H9 (cell line): ENCODE measurements around the gene PDC. TPM values are rescaled to one million over a fixed set of nuclear protein-coding genes. Genes with fewer than 3 reads are reported as not detected.
"Not testable (repeated sequence)": the region's sequence is repeated elsewhere in the genome, so short reads cannot be mapped to it uniquely, and the experiment has no call there.

Source experiments
- DNase-seq: peaks from one replicate; pipeline ENCODE4 v3.0.0-alpha.2; 2017
- H2AFZ ChIP-seq: one replicate; pipeline ENCODE4 v1.6.1; 2013; ENCODE audit warnings: mild to moderate bottlenecking, low read length, control low read depth, moderate library complexity
- H2AK5ac ChIP-seq: 2 replicates; pipeline ENCODE4 v1.6.1; 2013; ENCODE audit warnings: low read length, control low read depth, mixed read lengths; ENCODE audit not compliant: insufficient read length
- H2BK120ac ChIP-seq: one replicate; pipeline ENCODE4 v1.6.1; 2013; ENCODE audit warnings: low read depth, mild to moderate bottlenecking, low read length, control low read depth, inconsistent platforms; ENCODE audit not compliant: poor library complexity, severe bottlenecking
- H2BK12ac ChIP-seq: 2 replicates; pipeline ENCODE4 v1.6.1; 2013; ENCODE audit warnings: low read length, control low read depth, mixed read lengths, low read depth; ENCODE audit not compliant: insufficient read length
- H2BK15ac ChIP-seq: 2 replicates; pipeline ENCODE4 v1.6.1; 2013; ENCODE audit warnings: low read depth, low read length, control low read depth
- H2BK20ac ChIP-seq: one replicate; pipeline ENCODE4 v1.6.1; 2013; ENCODE audit warnings: low read depth, mild to moderate bottlenecking, low read length, control low read depth, inconsistent platforms; ENCODE audit not compliant: poor library complexity, severe bottlenecking
- H2BK5ac ChIP-seq: 2 replicates; pipeline ENCODE4 v1.6.1; 2013; ENCODE audit warnings: low read length, control low read depth, mixed read lengths; ENCODE audit not compliant: insufficient read length
- H3K14ac ChIP-seq: 2 replicates; pipeline ENCODE4 v1.6.1; 2013; ENCODE audit warnings: low read length, control low read depth; ENCODE audit not compliant: insufficient read depth
- H3K18ac ChIP-seq: 2 replicates; pipeline ENCODE4 v1.6.1; 2013; ENCODE audit warnings: low read depth, mild to moderate bottlenecking, mixed read lengths, low read length, control low read depth; ENCODE audit not compliant: insufficient read length
- H3K23ac ChIP-seq: 2 replicates; pipeline ENCODE4 v1.6.1; 2013; ENCODE audit warnings: low read length, control low read depth, mixed read lengths, low read depth; ENCODE audit not compliant: insufficient read length
- H3K23me2 ChIP-seq: 2 replicates; pipeline ENCODE4 v1.6.1; 2013; ENCODE audit warnings: low read depth, mild to moderate bottlenecking, mixed read lengths, low read length, control low read depth; ENCODE audit not compliant: insufficient read length, poor library complexity, severe bottlenecking
- H3K27ac ChIP-seq: 2 replicates; pipeline ENCODE4 v1.5.1; 2013; ENCODE audit warnings: low read length, control low read depth, mixed read lengths, low read depth; ENCODE audit not compliant: insufficient read length
- H3K27me3 ChIP-seq: 2 replicates; pipeline ENCODE4 v1.6.1; 2013; ENCODE audit warnings: low read length, control low read depth, inconsistent platforms; ENCODE audit not compliant: insufficient read depth
- H3K4ac ChIP-seq: 2 replicates; pipeline ENCODE4 v1.6.1; 2013; ENCODE audit warnings: low read depth, mild to moderate bottlenecking, control low read depth, inconsistent platforms, low read length, moderate library complexity
- H3K4me1 ChIP-seq: 2 replicates; pipeline ENCODE4 v1.6.1; 2013; ENCODE audit warnings: low read length, control low read depth, inconsistent platforms; ENCODE audit not compliant: insufficient read depth
- H3K4me2 ChIP-seq: 2 replicates; pipeline ENCODE4 v1.6.1; 2013; ENCODE audit warnings: low read length, control low read depth, mixed read lengths; ENCODE audit not compliant: insufficient read length, insufficient read depth
- H3K56ac ChIP-seq: 2 replicates; pipeline ENCODE4 v1.6.1; 2013; ENCODE audit warnings: low read depth, mild to moderate bottlenecking, mixed read lengths, low read length, control low read depth; ENCODE audit not compliant: insufficient read length
- H3K79me1 ChIP-seq: 2 replicates; pipeline ENCODE4 v1.6.1; 2013; ENCODE audit warnings: low read depth, mild to moderate bottlenecking, moderate library complexity, low read length, control low read depth, inconsistent platforms; ENCODE audit not compliant: insufficient read depth, poor library complexity, severe bottlenecking
- H3K79me2 ChIP-seq: 2 replicates; pipeline ENCODE4 v1.6.1; 2013; ENCODE audit warnings: low read length, control low read depth, inconsistent platforms; ENCODE audit not compliant: insufficient read depth
- H3K9ac ChIP-seq: 2 replicates; pipeline ENCODE4 v1.6.1; 2013; ENCODE audit warnings: low read length, control low read depth, mixed read lengths; ENCODE audit not compliant: insufficient read length; ENCODE audit errors: extremely low read depth
- H3K9me3 ChIP-seq: one replicate; pipeline ENCODE4 v1.6.1; 2013; ENCODE audit warnings: low read depth, low read length, inconsistent platforms; ENCODE audit not compliant: control insufficient read depth
- H3T11ph ChIP-seq: one replicate; pipeline ENCODE4 v1.6.1; 2013; ENCODE audit warnings: mild to moderate bottlenecking, low read length, control low read depth, inconsistent platforms
- H4K20me1 ChIP-seq: one replicate; pipeline ENCODE4 v1.6.1; 2013; ENCODE audit not compliant: control insufficient read depth, insufficient read length, insufficient read depth
- H4K5ac ChIP-seq: 2 replicates; pipeline ENCODE4 v1.6.1; 2013; ENCODE audit warnings: low read depth, mild to moderate bottlenecking, mixed read lengths, low read length, control low read depth; ENCODE audit not compliant: insufficient read length
- H4K8ac ChIP-seq: replicated peaks from 2 replicates; pipeline ENCODE4 v1.6.1; 2013; ENCODE audit warnings: low read length, control low read depth, mixed read lengths, low read depth; ENCODE audit not compliant: insufficient read length
- H4K91ac ChIP-seq: 2 replicates; pipeline ENCODE4 v1.6.1; 2013; ENCODE audit warnings: low read depth, mild to moderate bottlenecking, moderate library complexity, mixed read lengths, low read length, control low read depth; ENCODE audit not compliant: insufficient read length
- H3K27ac Mint-ChIP-seq, 3 experiments: 2 replicates in 2 of 3; 3 replicates in 1 of 3; pipeline ENCODE4 v1.8.0; 2020 to 2021; ENCODE audit warnings: mixed read lengths in 3 of 3, mild to moderate bottlenecking in 1 of 3, moderate library complexity in 1 of 3
- H3K27me3 Mint-ChIP-seq: 2 replicates; pipeline ENCODE4 v1.8.0; 2021; ENCODE audit warnings: low read depth, mild to moderate bottlenecking, moderate library complexity, mixed read lengths
- H3K36me3 Mint-ChIP-seq, 3 experiments: 2 replicates in 2 of 3; 3 replicates in 1 of 3; pipeline ENCODE4 v1.8.0; 2020 to 2021; ENCODE audit warnings: low read depth in 3 of 3, mixed read lengths in 3 of 3; ENCODE audit not compliant: insufficient read depth in 1 of 3
- H3K4me1 Mint-ChIP-seq, 2 experiments: 2 replicates each; pipeline ENCODE4 v1.8.0; 2020; ENCODE audit warnings: mixed read lengths in 2 of 2
- H3K4me3 Mint-ChIP-seq, 2 experiments: 2 replicates in 1 of 2; 3 replicates in 1 of 2; pipeline ENCODE4 v1.8.0; 2020 to 2021; ENCODE audit warnings: mild to moderate bottlenecking in 2 of 2, mixed read lengths in 2 of 2, moderate library complexity in 1 of 2
- H3K9me3 Mint-ChIP-seq, 2 experiments: 2 replicates in 1 of 2; 3 replicates in 1 of 2; pipeline ENCODE4 v1.8.0; 2020; ENCODE audit warnings: mild to moderate bottlenecking in 2 of 2, mixed read lengths in 2 of 2, moderate library complexity in 1 of 2
- WGBS: extraction: QIAGEN DNeasy Blood & Tissue Kit; methylation state at CpG from one replicate; pipeline ENCODE4 v1.1.7; 2013; ENCODE audit warnings: missing lambda C conversion rate, low lambda C conversion rate, mixed read lengths; ENCODE audit not compliant: insufficient read length; ENCODE audit errors: extremely low coverage; 5-methylcytosine and 5-hydroxymethylcytosine counted together
- total RNA-seq: library from RNA; stranded (reverse); gene quantifications from 2 replicates; pipeline ENCODE4 v1.2.1, GENCODE V29; 2021
- TF ChIP-seq, protein P1 (sequence below): fragments of 200-600 bp; sonication (generic); conservative IDR thresholded peaks from 3 replicates; pipeline ENCODE4 v1.8.0; 2021; ENCODE audit warnings: antibody characterized with exemption, mild to moderate bottlenecking

Gene PDC
- total RNA-seq, 1 experiment from 2014 or later = not detected

GRCh38 chr1:186465946-186466345, 5.0 kb upstream of the PDC start:
- Histone ChIP-seq H4K91ac (no peak overlapping the region), H4K8ac (no peak overlapping the region), H3K4me2 (no peak overlapping the region), H3K4me1 (no peaks in the 10 kb centered on the region), H3K23ac (no peak overlapping the region), H3K14ac (no peak overlapping the region), H4K20me1 (no peaks in the 10 kb centered on the region), H4K5ac (no peak overlapping the region), H2BK5ac (no peak overlapping the region), H3K27ac (no peak overlapping the region), H3K79me2 (no peaks in the 10 kb centered on the region), H2BK15ac (no peak overlapping the region), H3K4ac (no peak overlapping the region), H3K56ac (no peak overlapping the region), H2BK20ac (no peak overlapping the region), H2AK5ac (no peak overlapping the region), H3K9ac (no peak overlapping the region), H2BK12ac (no peak overlapping the region), H2AFZ (no peak overlapping the region), H3K79me1 (no peaks in the 10 kb centered on the region), H3K23me2 (no peaks in the 10 kb centered on the region), H3K9me3 (no peaks in the 10 kb centered on the region), H2BK120ac (no peak overlapping the region), H3K18ac (no peak overlapping the region), H3T11ph (no peak overlapping the region), H3K27me3 (no peaks in the 10 kb centered on the region)
- Mint-ChIP-seq H3K9me3 (no peaks in the 10 kb centered on the region), H3K4me1 (peaks cover 5 to 10% of the 10 kb centered on the region in 2 experiments; a peak in 3 of 4 replicates), H3K27ac (no peak overlapping the region; a peak in 1 of 7 replicates), H3K4me3 (no peak overlapping the region), H3K27me3 (no peaks in the 10 kb centered on the region), H3K36me3 (no peaks in the 10 kb centered on the region)
- DNase-seq = no peak
- no CpG with 5 or more reads among the region's 2 CpGs for WGBS
- TF ChIP-seq, protein P1, sequence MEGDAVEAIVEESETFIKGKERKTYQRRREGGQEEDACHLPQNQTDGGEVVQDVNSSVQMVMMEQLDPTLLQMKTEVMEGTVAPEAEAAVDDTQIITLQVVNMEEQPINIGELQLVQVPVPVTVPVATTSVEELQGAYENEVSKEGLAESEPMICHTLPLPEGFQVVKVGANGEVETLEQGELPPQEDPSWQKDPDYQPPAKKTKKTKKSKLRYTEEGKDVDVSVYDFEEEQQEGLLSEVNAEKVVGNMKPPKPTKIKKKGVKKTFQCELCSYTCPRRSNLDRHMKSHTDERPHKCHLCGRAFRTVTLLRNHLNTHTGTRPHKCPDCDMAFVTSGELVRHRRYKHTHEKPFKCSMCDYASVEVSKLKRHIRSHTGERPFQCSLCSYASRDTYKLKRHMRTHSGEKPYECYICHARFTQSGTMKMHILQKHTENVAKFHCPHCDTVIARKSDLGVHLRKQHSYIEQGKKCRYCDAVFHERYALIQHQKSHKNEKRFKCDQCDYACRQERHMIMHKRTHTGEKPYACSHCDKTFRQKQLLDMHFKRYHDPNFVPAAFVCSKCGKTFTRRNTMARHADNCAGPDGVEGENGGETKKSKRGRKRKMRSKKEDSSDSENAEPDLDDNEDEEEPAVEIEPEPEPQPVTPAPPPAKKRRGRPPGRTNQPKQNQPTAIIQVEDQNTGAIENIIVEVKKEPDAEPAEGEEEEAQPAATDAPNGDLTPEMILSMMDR = no peak

DNA sequence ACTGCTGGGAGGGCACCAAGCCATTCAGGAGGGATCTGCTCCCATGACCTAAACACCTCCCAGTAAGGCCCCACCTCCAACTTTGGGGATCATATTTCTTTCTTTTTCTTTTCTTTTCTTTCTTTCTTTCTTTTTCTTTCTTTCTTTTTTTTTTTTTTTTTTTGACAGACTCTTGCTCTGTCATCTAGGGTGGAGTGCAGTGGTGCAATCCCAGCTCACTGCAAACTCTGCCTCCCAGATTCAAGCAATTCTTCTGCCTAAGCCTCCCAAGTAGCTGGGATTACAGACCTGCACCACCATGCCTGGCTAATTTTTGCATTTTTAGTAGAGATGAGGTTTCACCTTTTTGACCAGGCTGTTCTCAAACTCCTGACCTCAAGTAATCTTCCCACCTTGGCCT, 4.6 kb upstream of the PDC start:
- H3K27ac ChIP-seq, H3K56ac ChIP-seq, H4K5ac ChIP-seq, H2AK5ac ChIP-seq, H3K9me3 Mint-ChIP-seq, H2BK20ac ChIP-seq, H3K9ac ChIP-seq, H3K36me3 Mint-ChIP-seq, H3K79me1 ChIP-seq, H3K18ac ChIP-seq, H3T11ph ChIP-seq, H3K27ac Mint-ChIP-seq, H4K20me1 ChIP-seq, H2BK5ac ChIP-seq, H2BK15ac ChIP-seq, H2BK12ac ChIP-seq, H2AFZ ChIP-seq, H3K23ac ChIP-seq, H3K4me1 ChIP-seq, H3K9me3 ChIP-seq, H3K23me2 ChIP-seq, H3K4me3 Mint-ChIP-seq, H3K27me3 Mint-ChIP-seq, H3K14ac ChIP-seq, H4K8ac ChIP-seq, H3K27me3 ChIP-seq, DNase-seq, H4K91ac ChIP-seq, H3K4ac ChIP-seq, H2BK120ac ChIP-seq, H3K4me2 ChIP-seq, H3K79me2 ChIP-seq: not testable (repeated sequence)
- peaks cover 5 to 10% of the 10 kb centered on the region in 2 experiments; a peak in 3 of 4 replicates for H3K4me1 Mint-ChIP-seq
